Limb (tissue), 2 donors: ENCODE data around the gene PTPRN2.
"Not testable (repeated sequence)": the region's sequence is repeated elsewhere in the genome, so short reads cannot be mapped to it uniquely, and the experiment has no call there.

Experiments
- DNase-seq, 2 donors: peaks; one replicate each; pipeline ENCODE4 v3.0.0-alpha.2; 2016; ENCODE audit errors: extremely low spot score in 2 of 2

The PTPRN2 gene

GRCh38 chr7:158550886-158551452 is 36.7 kb downstream of the PTPRN2 start:
- no peak for DNase-seq

- no peak for DNase-seq
These were observed 37.3 kb downstream of the PTPRN2 start for GRCh38 chr7:158550394-158550700.

DNA sequence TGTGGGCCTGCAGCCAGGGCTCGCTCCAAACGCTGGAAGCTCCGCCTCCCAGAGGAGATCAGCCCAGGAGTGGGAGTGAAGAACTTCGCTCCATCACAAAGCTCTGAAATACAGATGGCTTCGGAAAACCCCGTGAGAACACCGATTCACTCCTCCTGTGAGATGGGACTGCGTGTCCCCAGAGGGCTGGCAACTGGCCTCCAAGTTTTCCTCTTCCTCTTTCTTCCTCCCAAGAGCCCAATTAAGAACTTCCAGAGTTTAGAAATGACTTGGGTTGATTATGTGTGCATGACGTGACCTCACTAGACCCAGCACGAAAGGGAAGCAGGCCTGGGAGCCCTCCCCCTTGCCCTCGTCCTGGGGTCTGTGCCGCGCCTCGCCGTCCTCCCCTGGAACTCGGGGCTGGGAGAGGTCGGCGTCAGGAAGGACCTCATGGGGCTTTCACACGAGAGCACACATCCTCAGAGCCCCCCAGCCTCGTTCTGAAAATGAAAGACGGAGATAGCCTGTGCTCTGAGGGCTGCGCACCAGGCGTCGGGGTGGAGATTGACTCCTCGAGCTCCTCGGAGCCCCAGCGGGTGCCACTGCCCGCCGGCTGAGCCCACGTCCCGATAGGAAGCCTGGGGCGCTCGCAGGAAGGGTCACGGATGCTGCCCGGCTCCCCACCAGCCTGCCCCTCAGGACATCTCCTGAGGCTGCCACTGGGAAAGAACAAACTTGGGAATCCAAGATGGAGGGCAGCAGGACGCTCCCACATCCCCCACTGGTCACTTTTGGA is 37.8 kb downstream of the PTPRN2 start:
- peak; percentile 11 to 61 for DNase-seq

GRCh38 chr7:158549176-158549615 is 38.4 kb downstream of the PTPRN2 start:
- no peak for DNase-seq

DNA sequence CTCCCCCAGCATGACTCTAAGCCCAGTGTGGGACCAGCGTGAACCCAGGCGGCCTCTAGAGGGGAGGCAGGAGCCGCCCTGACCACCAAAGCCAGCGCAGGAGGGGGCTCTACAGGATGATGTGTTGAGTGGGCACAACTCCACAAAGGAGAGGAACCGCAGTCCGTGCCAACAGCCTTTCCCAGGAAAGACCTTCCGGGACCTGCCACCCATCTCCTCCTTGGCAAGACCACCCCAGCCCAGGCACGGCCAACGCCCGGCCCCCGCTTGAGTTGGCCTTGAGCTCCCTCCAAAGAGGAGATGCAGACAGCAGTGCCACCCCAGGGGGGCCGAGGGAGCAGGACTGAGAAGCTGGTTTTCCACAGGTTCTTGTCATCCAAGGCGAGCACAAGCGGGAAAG is 38.9 kb downstream of the PTPRN2 start:
- no peak for DNase-seq

DNA sequence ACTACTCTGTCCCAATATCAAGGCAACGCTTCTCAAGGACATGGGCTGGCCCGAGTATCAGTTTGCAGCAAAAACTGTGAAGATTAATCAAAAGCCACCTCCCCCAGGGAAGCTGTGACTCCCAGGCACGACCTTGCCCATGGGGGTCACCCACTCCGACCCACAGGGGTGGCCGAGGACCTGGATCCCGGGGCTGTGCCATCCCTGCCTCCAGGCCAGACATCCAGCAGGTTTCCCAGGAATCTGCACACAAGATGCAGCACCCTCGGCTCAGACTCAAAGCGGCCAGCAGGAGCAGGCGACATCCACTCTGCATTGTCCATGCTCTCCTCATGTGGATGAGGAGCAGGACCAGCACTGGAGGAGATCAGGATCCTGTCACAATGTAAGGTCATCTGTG is 39.8 kb downstream of the PTPRN2 start:
- DNase-seq = no peak

DNA sequence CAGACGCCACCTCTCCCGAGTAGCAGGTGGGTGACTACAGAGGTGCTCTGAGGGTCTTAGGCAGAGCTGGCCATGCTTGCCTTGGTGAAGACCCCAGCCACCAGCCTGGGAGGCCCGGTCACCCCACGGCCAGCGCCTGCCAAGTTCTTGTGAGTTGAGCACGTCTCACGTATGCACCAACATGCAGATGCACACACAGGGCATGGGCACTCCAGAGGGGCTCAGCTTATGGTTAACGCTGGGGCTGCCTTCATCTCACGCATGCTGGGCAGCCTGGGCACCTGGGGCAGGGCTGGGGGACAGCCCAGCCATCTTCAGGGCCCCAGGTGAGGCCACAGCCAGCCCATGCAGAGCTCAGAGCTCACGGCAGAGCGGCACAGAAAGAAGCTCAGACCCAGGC is 41.0 kb downstream of the PTPRN2 start:
- DNase-seq = no peak

DNA sequence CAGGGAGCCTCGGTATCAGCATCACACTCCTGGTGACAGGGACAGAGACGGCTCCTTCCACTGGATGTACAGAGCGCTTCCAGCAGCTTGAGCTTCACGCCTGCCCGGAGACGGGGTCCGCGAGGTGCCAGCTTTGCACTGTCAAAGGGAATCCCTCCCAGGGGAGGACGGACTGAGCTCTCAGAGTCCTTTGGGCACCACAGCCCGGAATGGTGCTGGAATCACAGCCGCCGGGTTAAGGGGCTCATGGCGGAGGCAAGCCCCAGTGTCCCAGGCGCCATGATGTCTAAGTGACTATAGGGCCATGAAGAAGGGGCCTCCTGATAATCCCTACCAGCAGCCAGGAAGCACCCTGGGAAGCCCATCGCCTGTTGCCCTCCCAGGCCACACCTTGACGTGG is 41.4 kb downstream of the PTPRN2 start:
- no peak for DNase-seq

DNA sequence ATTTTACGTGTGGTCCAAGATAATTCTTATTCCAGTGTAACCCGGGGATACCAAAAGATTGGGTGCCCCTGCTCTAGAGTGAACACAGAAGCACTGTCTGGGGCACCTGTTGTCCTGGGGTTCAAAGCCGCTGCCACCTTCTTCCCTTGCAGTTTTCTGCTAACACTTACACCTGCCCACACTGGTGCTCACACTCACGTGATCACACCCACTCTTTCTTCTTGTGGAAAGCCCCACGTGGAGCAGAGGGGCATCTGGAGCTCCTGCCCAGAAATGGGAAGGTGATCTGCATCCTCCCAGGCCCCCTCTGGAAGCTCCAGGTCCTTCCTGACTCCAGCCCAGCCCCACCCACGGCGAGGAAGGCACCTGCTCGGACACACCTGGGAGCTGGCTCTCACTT is 42.9 kb downstream of the PTPRN2 start:
- DNase-seq = no peak

DNA sequence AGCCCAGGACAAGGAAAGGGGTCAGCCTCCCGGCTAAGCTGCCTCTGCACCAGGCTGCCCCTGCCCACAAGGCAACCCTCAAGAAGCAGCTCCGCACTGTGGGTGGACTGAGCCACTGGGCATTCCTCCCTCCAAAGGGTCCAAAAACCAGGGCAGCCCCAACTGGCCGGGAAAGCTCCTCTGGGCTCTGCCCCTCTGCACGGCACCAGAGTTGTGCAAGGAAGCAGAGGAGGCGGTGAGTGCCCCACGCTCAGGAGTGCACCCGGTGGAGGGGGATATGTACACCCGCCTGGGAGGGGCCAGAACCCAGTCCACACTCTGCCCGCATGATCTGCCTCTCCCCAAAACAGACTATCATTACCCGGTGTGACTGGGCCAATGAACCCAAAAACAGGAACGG is 43.8 kb downstream of the PTPRN2 start:
- DNase-seq = no peak

DNA sequence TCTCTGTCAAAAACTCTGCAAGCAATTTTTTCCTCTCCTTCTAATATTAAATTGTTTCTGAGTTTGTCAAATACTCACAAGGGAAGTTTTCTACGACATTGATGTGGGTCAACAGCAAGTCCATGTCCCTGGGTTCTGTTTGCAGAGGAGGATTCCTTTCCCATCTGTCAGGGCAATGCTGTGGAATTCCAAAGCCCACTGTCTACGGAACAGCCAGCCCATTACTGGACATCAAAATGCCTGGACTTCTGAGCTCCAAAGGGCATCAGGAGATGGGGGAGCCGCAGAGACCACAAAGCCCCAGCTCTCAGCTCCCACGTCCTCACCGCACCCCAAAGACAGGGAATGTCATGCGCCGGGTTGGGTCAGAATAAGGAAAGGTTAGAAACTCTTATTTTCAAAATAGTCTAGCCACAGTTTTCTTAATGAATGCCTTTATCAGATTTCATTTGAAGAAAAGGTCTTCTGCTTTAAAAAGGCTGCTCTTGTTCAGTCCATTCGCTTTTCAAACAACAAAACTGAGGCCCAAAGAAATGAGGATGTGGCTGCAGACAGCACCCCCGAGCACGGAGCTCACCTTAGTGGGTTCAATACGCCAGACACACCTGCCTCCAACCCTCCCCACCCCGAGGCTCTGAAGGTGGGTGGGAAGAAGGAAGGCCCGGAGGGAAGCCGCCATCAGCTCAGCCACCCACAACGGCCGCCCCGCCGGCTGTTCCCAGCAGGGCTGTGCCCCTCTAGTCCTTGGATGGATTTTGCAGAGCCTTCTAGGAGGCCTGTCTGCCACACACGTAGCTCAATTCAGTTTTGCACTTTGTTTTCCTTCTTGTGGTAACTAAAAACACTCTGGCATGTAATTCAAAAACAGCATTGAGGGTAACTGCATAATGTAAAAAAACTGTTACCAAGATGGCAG is 44.7 kb downstream of the PTPRN2 start:
- DNase-seq = no peak

- DNase-seq = no peak
These were observed 46.1 kb downstream of the PTPRN2 start for GRCh38 chr7:158541346-158542010.

DNA sequence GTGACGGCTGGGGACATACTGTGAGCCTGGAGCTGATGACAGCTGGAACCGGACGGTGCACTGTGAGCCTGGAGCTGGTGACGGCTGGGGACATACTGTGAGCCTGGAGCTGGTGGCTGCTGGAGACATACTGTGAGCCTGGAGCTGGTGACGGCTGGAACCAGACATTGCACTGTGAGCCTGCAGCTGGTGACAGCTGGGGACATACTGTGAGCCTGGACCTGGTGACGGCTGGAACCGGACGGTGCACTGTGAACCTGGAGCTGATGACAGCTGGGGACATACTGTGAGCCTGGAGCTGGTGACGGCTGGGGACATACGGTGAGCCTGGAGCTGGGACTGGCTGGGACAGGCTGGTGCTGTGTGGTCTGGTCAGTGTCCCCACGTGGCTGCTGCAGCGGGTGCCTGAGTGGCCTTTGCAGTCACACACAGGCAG is 47.9 kb downstream of the PTPRN2 start:
- no peak for DNase-seq

DNA sequence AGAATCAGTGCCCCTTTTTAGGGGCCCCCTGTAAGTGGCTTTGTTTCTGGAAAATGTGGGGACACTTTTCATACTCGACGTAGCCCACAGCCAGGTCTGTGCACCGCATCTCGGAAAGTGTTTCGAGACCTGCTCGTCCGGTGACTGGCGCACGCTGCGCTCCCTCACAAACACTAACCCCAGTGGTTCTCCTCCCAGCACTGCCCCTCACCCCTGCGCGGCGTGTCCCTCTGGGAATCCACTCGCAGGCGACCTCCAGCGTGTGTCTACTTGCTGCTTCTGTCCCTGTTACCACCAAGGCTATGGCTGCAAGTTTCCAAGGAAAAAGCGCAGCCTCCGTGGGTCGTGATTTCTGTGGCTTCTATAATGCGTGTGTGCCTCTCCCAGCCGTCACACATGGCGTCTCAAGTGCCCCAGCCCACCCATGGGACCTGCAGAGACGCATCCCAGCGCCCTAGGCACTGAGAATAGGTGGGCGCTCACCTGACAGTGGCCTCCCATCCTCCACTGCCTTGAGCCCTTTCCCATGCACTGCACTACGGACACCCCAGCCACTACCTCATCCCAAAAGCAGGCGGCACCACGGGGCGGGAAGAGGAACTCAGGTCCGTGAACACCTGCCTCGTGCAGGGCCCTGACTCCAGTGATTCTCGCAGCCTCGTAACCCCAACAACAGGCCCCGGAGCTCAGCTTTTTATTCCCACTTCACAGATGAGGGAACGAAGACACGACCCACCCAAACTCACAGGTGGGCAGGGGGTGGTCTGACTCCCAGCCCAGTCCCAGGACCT is 49.3 kb downstream of the PTPRN2 start:
- DNase-seq = no peak

DNA sequence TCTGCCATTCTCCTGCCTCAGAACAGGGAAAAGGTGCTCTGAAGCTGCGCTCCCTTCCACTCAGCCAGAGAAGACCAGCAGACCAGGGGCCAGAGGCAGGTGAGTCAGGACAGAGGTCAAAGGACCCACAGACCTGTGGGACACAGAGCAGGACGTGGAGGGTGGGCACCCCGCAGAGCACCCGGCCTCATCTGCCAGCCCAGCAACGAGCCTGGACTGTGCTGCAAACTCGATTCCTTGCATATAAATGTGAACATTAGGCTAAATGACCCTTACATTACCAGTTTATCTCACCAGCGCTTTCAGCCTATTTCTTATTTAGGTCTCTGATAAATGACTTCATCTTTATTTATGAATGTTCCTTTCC is 50.1 kb downstream of the PTPRN2 start:
- DNase-seq = no peak

GRCh38 chr7:158536871-158537515 is 50.6 kb downstream of the PTPRN2 start:
- DNase-seq = no peak

DNA sequence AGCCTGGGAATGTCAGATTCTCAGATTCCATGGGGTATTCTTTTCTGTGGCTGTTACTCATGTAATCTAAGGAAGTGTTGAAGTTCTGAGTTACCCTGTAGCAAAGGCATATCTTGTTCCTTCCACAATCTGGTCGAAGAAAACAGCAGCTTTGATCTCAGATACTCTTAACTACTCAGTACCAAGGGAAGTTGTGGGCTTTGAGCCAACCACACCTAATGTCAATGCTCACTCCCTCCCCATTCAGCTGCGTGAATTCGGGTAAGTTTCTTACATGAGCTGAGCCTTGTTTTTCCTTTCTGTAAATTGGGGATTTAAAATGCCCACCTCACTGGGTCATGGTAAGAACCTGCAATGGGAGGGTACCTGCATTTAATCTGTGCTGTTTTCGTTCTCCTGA is 52.5 kb downstream of the PTPRN2 start:
- DNase-seq = no peak

DNA sequence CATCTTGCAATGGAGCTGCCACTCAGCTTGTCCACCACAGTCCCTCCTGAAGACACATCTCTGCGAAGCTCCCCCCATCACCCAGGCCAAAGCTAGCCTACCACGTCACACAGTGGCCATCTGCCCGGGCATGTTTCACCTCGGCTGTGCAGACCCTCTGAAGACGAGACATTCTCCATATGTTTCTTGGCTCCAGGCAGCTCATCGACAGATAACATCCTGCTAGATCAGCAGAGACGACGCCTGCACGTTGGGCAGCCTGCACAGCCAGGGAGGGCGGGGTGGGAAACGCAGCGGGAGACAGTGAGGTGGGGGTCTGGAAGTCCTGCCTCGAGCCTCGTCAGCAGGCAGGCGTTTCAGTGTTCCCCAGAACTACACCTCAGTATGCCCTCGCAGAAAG is 53.0 kb downstream of the PTPRN2 start:
- no peak for DNase-seq

DNA sequence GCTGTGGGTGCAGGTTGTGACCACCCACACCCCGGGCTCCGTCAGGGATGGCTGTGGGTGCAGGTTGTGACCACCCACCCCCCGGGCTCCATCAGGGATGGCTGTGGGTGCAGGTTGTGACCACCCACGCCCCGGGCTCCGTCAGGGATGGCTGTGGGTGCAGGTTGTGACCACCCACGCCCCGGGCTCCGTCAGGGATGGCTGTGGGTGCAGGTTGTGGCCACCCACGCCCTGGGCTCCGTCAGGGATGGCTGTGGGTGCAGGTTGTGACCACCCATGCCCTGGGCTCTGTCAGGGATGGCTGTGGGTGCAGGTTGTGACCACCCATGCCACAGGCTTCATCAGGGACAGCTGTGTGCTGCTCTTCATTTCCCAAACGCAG is 53.5 kb downstream of the PTPRN2 start:
- not testable (repeated sequence) for DNase-seq

GRCh38 chr7:158533386-158534133 is 54.1 kb downstream of the PTPRN2 start:
- DNase-seq = no peak
